ENCODE measurements around the gene TMEM198. TPM values are rescaled to one million over a fixed set of nuclear protein-coding genes. Genes with fewer than 3 reads are reported as not detected.

Gene TMEM198
- total and polyA plus RNA-seq, 2 donors (not counting 1 experiment from before 2014, with no cell fraction given), result 0.39 to 1.1 TPM

- H3K9me3 ChIP-seq (ENCODE audit: control extremely low read depth in 1 of 3, control insufficient read depth in 2 of 3, insufficient read depth in 1 of 3, low read length in 2 of 3), result peaks cover 0 to 21% (median 0%) of the 10 kb centered on the region in 3 donors
- no peak overlapping the region for H2AFZ ChIP-seq (ENCODE audit: insufficient read depth, low read depth, low read length, poor library complexity, severe bottlenecking)
- H3K27me3 ChIP-seq (replicated peaks in 1 of 4; ENCODE audit: control extremely low read depth in 1 of 4, control insufficient read depth in 3 of 4, insufficient read depth in 4 of 4, low read length in 3 of 4), result peaks cover 0 to 31% (median 17%) of the 10 kb centered on the region in 4 experiments
- ATAC-seq (ENCODE audit: low read depth) (no peak), DNase-seq (no peak)
- peaks cover 21% of the 10 kb centered on the region for H3K27me3 Mint-ChIP-seq
- H3K4me1 Mint-ChIP-seq, result peaks cover 32% of the 10 kb centered on the region
- ChIA-PET POLR2A (interaction anchor here (0.6 kb wide), 1 partner anchor 503 kb away, joined by 6 read pairs; no protein-coding TSS in a partner anchor), CTCF (interaction anchor here (1.0 to 10.4 kb wide), 5 partner anchors 14 to 142 kb away, joined by 3 to 123 read pairs (median 3); partner anchors contain the start of gene ASIC4)
- no peaks in the 10 kb centered on the region for H4K20me1 ChIP-seq (ENCODE audit: control insufficient read depth, insufficient read depth, low read length, poor library complexity, severe bottlenecking)
- WGBS (ENCODE audit: insufficient coverage), result 90% methylated on average over 2 of the region's 2 CpGs
- H3K79me2 ChIP-seq (ENCODE audit: control insufficient read depth, insufficient read depth, low read length), result peaks cover 19% of the 10 kb centered on the region
- H3K27ac ChIP-seq (ENCODE audit: low read length in 2 of 2), result no peak overlapping the region
- no peaks in the 10 kb centered on the region for H3K9me3 Mint-ChIP-seq (ENCODE audit: insufficient read depth)
- H3K4me3 Mint-ChIP-seq, result peak overlapping the region; percentile 43
- H3K4me1 ChIP-seq (ENCODE audit: control insufficient read depth in 2 of 2, insufficient read depth in 2 of 2, low read length in 2 of 2), result peaks cover 37 to 38% of the 10 kb centered on the region in 2 donors
- TF ChIP-seq EZH2 (IDR thresholded peaks at IDR 0.05; ENCODE audit: borderline replicate concordance, insufficient read depth, low read depth, low read length, poor library complexity, severe bottlenecking) (no peak), CTCF (IDR thresholded peaks at IDR 0.05) (no peak)
- peaks cover 0 to 16% of the 10 kb centered on the region in 2 experiments for H3K36me3 ChIP-seq (replicated peaks in 1 of 2; ENCODE audit: control extremely low read depth in 1 of 2, control insufficient read depth in 1 of 2, extremely low read depth in 1 of 2, insufficient read depth in 2 of 2, low read length in 1 of 2)
- no peak overlapping the region for H3K4me3 ChIP-seq (ENCODE audit: control extremely low read depth in 1 of 5, extremely low read depth in 1 of 5, insufficient read depth in 1 of 5, low read depth in 2 of 5, low read length in 4 of 5)
- intact Hi-C loops (cut with micrococcal nuclease), result no loop called here
- no peak overlapping the region for H3K4me2 ChIP-seq (replicated peaks; ENCODE audit: low read depth, low read length, poor library complexity, severe bottlenecking)
- no peak overlapping the region for H3K9ac ChIP-seq (ENCODE audit: low read length)
- no peak overlapping the region for H3K27ac Mint-ChIP-seq
Observed at GRCh38 chr2:219500135-219500534, 43.7 kb upstream of the TMEM198 start.

GRCh38 chr2:219501849-219502248 is 42.0 kb upstream of the TMEM198 start:
- H3K27me3 ChIP-seq (replicated peaks in 1 of 4; ENCODE audit: control extremely low read depth in 1 of 4, control insufficient read depth in 3 of 4, insufficient read depth in 4 of 4, low read length in 3 of 4), result peaks cover 0 to 13% (median 6%) of the 10 kb centered on the region in 4 experiments
- Mint-ChIP-seq H3K27me3 (peaks cover 11% of the 10 kb centered on the region), H3K9me3 (ENCODE audit: insufficient read depth) (no peaks in the 10 kb centered on the region), H3K4me3 (no peak overlapping the region), H3K4me1 (peaks cover 24% of the 10 kb centered on the region), H3K27ac (no peak overlapping the region)
- peaks cover 19% of the 10 kb centered on the region for H3K79me2 ChIP-seq (ENCODE audit: control insufficient read depth, insufficient read depth, low read length)
- no peak overlapping the region for H3K27ac ChIP-seq (ENCODE audit: low read length in 2 of 2)
- no peak overlapping the region for H3K4me3 ChIP-seq (ENCODE audit: control extremely low read depth in 1 of 5, extremely low read depth in 1 of 5, insufficient read depth in 1 of 5, low read depth in 2 of 5, low read length in 4 of 5)
- H3K9ac ChIP-seq (ENCODE audit: low read length), result no peak overlapping the region
- H3K4me1 ChIP-seq (ENCODE audit: control insufficient read depth in 2 of 2, insufficient read depth in 2 of 2, low read length in 2 of 2), result peaks cover 20 to 24% of the 10 kb centered on the region in 2 donors
- TF ChIP-seq EZH2 (IDR thresholded peaks at IDR 0.05; ENCODE audit: borderline replicate concordance, insufficient read depth, low read depth, low read length, poor library complexity, severe bottlenecking) (no peak), CTCF (IDR thresholded peaks at IDR 0.05) (no peak)
- DNase-seq, result no peak
- CTCF ChIA-PET, result interaction anchor here (1.7 kb wide), 1 partner anchor 8 kb away, joined by 4 read pairs; no protein-coding TSS in a partner anchor
- intact Hi-C loops (cut with micrococcal nuclease), result no loop called here
- POLR2A ChIA-PET, result no interaction called here
- no peak for ATAC-seq (ENCODE audit: low read depth)
- no peak overlapping the region for H2AFZ ChIP-seq (ENCODE audit: insufficient read depth, low read depth, low read length, poor library complexity, severe bottlenecking)
- no peaks in the 10 kb centered on the region for H4K20me1 ChIP-seq (ENCODE audit: control insufficient read depth, insufficient read depth, low read length, poor library complexity, severe bottlenecking)
- H3K4me2 ChIP-seq (replicated peaks; ENCODE audit: low read depth, low read length, poor library complexity, severe bottlenecking), result no peak overlapping the region
- peaks cover 0 to 27% of the 10 kb centered on the region in 2 experiments for H3K36me3 ChIP-seq (replicated peaks in 1 of 2; ENCODE audit: control extremely low read depth in 1 of 2, control insufficient read depth in 1 of 2, extremely low read depth in 1 of 2, insufficient read depth in 2 of 2, low read length in 1 of 2)
- H3K9me3 ChIP-seq (ENCODE audit: control extremely low read depth in 1 of 3, control insufficient read depth in 2 of 3, insufficient read depth in 1 of 3, low read length in 2 of 3), result peaks cover 0 to 9% (median 0%) of the 10 kb centered on the region in 3 donors
- 98% methylated on average over 11 of the region's 14 CpGs for WGBS (ENCODE audit: insufficient coverage)

Data from B cell (primary cell).